Activated CD8-positive, alpha-beta memory T cell treated with anti-CD3 and anti-CD28 coated beads for 36 hours (primary cell): ENCODE results near the gene DZIP1. TPM values are rescaled to one million over a fixed set of nuclear protein-coding genes. Genes with fewer than 3 reads are reported as not detected.
"Not testable (repeated sequence)": the region's sequence is repeated elsewhere in the genome, so short reads cannot be mapped to it uniquely, and the experiment has no call there.

Experiments
- CTCF ChIA-PET: fragments of 350-600 bp; sonication (Branson Sonifier 250); formaldehyde crosslinking; loops from one replicate; lab custom pipeline; 2021; ENCODE audit warnings: antibody characterized with exemption; lab: Charles Lee
- POLR2A ChIA-PET: fragments of 350-600 bp; sonication (Branson Sonifier 250); formaldehyde crosslinking; loops from one replicate; lab custom pipeline; 2021; ENCODE audit warnings: antibody characterized with exemption; lab: Charles Lee
- total RNA-seq, 2 experiments: library from RNA; stranded (reverse); gene quantifications; one replicate each; pipeline ENCODE4 v1.2.3, GENCODE V29; 2021

Gene DZIP1
- total RNA-seq, 2 experiments from 2014 or later: 0.13 to 0.42 TPM

- ChIA-PET POLR2A (no interaction called here), CTCF (interaction anchor here (1.5 kb wide), 1 partner anchor 15 kb away, joined by 4 read pairs; no protein-coding TSS in a partner anchor)
Measured at GRCh38 chr13:95608640-95609323, 35.7 kb downstream of the DZIP1 start.

GRCh38 chr13:95607366-95607765 lies 37.1 kb downstream of the DZIP1 start:
- ChIA-PET CTCF (no interaction called here), POLR2A (no interaction called here)

GRCh38 chr13:95605448-95606125 lies 38.9 kb downstream of the DZIP1 start:
- CTCF ChIA-PET: no interaction called here
- POLR2A ChIA-PET: no interaction called here

- POLR2A ChIA-PET: no interaction called here
Measured at GRCh38 chr13:95604556-95604915, 40.0 kb downstream of the DZIP1 start.

GRCh38 chr13:95603887-95604555 lies 40.5 kb downstream of the DZIP1 start:
- CTCF ChIA-PET: no interaction called here
- POLR2A ChIA-PET: no interaction called here

More at GRCh38 chr13:95604556-95604915, 40.0 kb downstream of the DZIP1 start:
- CTCF ChIA-PET: no interaction called here

GRCh38 chr13:95601906-95602305 lies 42.6 kb downstream of the DZIP1 start:
- ChIA-PET POLR2A (no interaction called here), CTCF (no interaction called here)

GRCh38 chr13:95601216-95601615 lies 43.3 kb downstream of the DZIP1 start:
- CTCF ChIA-PET: no interaction called here
- POLR2A ChIA-PET: no interaction called here

GRCh38 chr13:95596701-95597100 lies 47.8 kb downstream of the DZIP1 start:
- ChIA-PET CTCF (no interaction called here), POLR2A (no interaction called here)

- ChIA-PET POLR2A (no interaction called here), CTCF (no interaction called here)
Measured at GRCh38 chr13:95593462-95593861, 51.0 kb downstream of the DZIP1 start.

- POLR2A ChIA-PET: no interaction called here
- CTCF ChIA-PET: no interaction called here
Measured at GRCh38 chr13:95588721-95589120, 55.8 kb downstream of the DZIP1 start.

GRCh38 chr13:95588134-95588533 lies 56.4 kb downstream of the DZIP1 start:
- ChIA-PET CTCF (no interaction called here), POLR2A (no interaction called here)

- CTCF ChIA-PET: no interaction called here
- POLR2A ChIA-PET: no interaction called here
Measured at GRCh38 chr13:95585867-95586266, 58.6 kb downstream of the DZIP1 start.

- ChIA-PET POLR2A (no interaction called here), CTCF (no interaction called here)
Measured at GRCh38 chr13:95579303-95579702, 65.2 kb downstream of the DZIP1 start.

- ChIA-PET POLR2A (no interaction called here), CTCF (no interaction called here)
Measured at GRCh38 chr13:95573221-95573620, 71.3 kb downstream of the DZIP1 start.

- CTCF ChIA-PET: no interaction called here
- POLR2A ChIA-PET: no interaction called here
Measured at GRCh38 chr13:95571941-95572340, 72.6 kb downstream of the DZIP1 start.

- CTCF ChIA-PET: no interaction called here
- POLR2A ChIA-PET: no interaction called here
Measured at GRCh38 chr13:95570016-95570415, 74.5 kb downstream of the DZIP1 start.

- POLR2A ChIA-PET: no interaction called here
Measured at GRCh38 chr13:95568131-95568530, 76.4 kb downstream of the DZIP1 start.

GRCh38 chr13:95565758-95566157 lies 78.7 kb downstream of the DZIP1 start:
- CTCF ChIA-PET, POLR2A ChIA-PET: not testable (repeated sequence)

More at GRCh38 chr13:95568131-95568530, 76.4 kb downstream of the DZIP1 start:
- CTCF ChIA-PET: no interaction called here

- CTCF ChIA-PET: no interaction called here
- POLR2A ChIA-PET: no interaction called here
Measured at GRCh38 chr13:95564733-95565291, 79.7 kb downstream of the DZIP1 start.

GRCh38 chr13:95564091-95564490 lies 80.4 kb downstream of the DZIP1 start:
- ChIA-PET POLR2A (no interaction called here), CTCF (no interaction called here)
